Natural killer cell (primary cell): ENCODE data around the gene ZNF333. TPM values are rescaled to one million over a fixed set of nuclear protein-coding genes. Genes with fewer than 3 reads are reported as not detected.

ENCODE experiments used
- ATAC-seq, 3 donors: fragments of 150-1000 bp in 2 of 3; fragments of 200-7000 bp in 1 of 3; cut with Tn5 transposase; 1 replicate in 1 of 3; 2 replicates in 2 of 3; pipeline ENCODE4 v1.10.0; 2021; ENCODE audit warnings: mild to moderate bottlenecking in 2 of 3, moderate library complexity in 2 of 3
- DNase-seq, 2 donors: peaks; one replicate each; pipeline versions ENCODE4 v3.0.0 to v3.0.0-alpha.2; 2013 to 2021; ENCODE audit warnings: mixed read lengths in 1 of 2
- H3K27ac ChIP-seq: one replicate; pipeline ENCODE4 v1.5.1; 2013; ENCODE audit warnings: mild to moderate bottlenecking, low read length
- H3K27me3 ChIP-seq: one replicate; pipeline ENCODE4 v1.6.1; 2013; ENCODE audit warnings: low read length; ENCODE audit not compliant: control insufficient read depth, insufficient read depth
- H3K36me3 ChIP-seq: one replicate; pipeline ENCODE4 v1.6.1; 2013; ENCODE audit warnings: low read length; ENCODE audit not compliant: control insufficient read depth, insufficient read depth
- H3K4me1 ChIP-seq: one replicate; pipeline ENCODE4 v1.6.1; 2013; ENCODE audit warnings: low read length; ENCODE audit not compliant: control insufficient read depth, insufficient read depth
- H3K4me3 ChIP-seq: one replicate; pipeline ENCODE4 v1.5.1; 2013; ENCODE audit warnings: low read length
- H3K9me3 ChIP-seq: one replicate; pipeline ENCODE4 v1.6.1; 2013; ENCODE audit warnings: low read length; ENCODE audit not compliant: control insufficient read depth, insufficient read depth
- H3K27ac Mint-ChIP-seq, 2 donors: one replicate each; pipeline ENCODE4 v1.8.0; 2022; ENCODE audit warnings: mild to moderate bottlenecking in 2 of 2, mixed read lengths in 2 of 2, moderate library complexity in 1 of 2
- H3K27me3 Mint-ChIP-seq, 2 donors: one replicate each; pipeline ENCODE4 v1.8.0; 2022; ENCODE audit warnings: low read depth in 2 of 2, mixed read lengths in 2 of 2
- H3K36me3 Mint-ChIP-seq: one replicate; pipeline ENCODE4 v1.8.0; 2022; ENCODE audit warnings: mixed read lengths
- H3K4me1 Mint-ChIP-seq, 2 donors: one replicate each; pipeline ENCODE4 v1.8.0; 2022; ENCODE audit warnings: mixed read lengths in 2 of 2
- H3K4me3 Mint-ChIP-seq: one replicate; pipeline ENCODE4 v1.8.0; 2022; ENCODE audit warnings: mild to moderate bottlenecking, moderate library complexity, mixed read lengths
- H3K9me3 Mint-ChIP-seq, 2 donors: one replicate each; pipeline ENCODE4 v1.8.0; 2022; ENCODE audit warnings: mixed read lengths in 2 of 2
- CTCF ChIP-seq: fragments of 200-600 bp; IDR thresholded peaks from one replicate; pipeline ENCODE4 v1.8.0; 2022; ENCODE audit warnings: antibody characterized with exemption
- WGBS: methylation state at CpG from one replicate; pipeline ENCODE4 v1.1.7; 2013; ENCODE audit warnings: missing lambda C conversion rate; ENCODE audit not compliant: insufficient coverage; 5-methylcytosine and 5-hydroxymethylcytosine counted together
- intact Hi-C: fragments of 100-400 bp; cut with micrococcal nuclease; formaldehyde crosslinking; loops from one replicate; pipeline ENCODE4 v1.14.2; 2022
- total RNA-seq, 4 donors: library from RNA; stranded (reverse); fragments of 120-200 nt in 1 of 4; gene quantifications; one replicate each; pipeline versions ENCODE4 v1.2.3 to v1.2.4, GENCODE V29; 2013 to 2022

The ZNF333 gene
- total RNA-seq, 3 donors from 2014 or later (not counting 1 experiment from before 2014, with no cell fraction given), result 25.9 to 37.9 (median 31.6) TPM

- intact Hi-C loops, result no loop called here
- Mint-ChIP-seq H3K27ac (no peak overlapping the region), H3K4me1 (no peaks in the 10 kb centered on the region), H3K27me3 (peaks cover 0 to 7% of the 10 kb centered on the region in 2 donors), H3K36me3 (no peaks in the 10 kb centered on the region), H3K9me3 (no peaks in the 10 kb centered on the region), H3K4me3 (no peak overlapping the region)
- Histone ChIP-seq H3K4me1 (no peaks in the 10 kb centered on the region), H3K27ac (no peak overlapping the region), H3K4me3 (no peak overlapping the region), H3K9me3 (no peaks in the 10 kb centered on the region), H3K36me3 (no peaks in the 10 kb centered on the region), H3K27me3 (no peaks in the 10 kb centered on the region)
- ATAC-seq (no peak), DNase-seq (no peak)
- TF ChIP-seq CTCF, result no peak
- 65% methylated on average over 2 of the region's 2 CpGs for WGBS
Observed at GRCh38 chr19:14767466-14767971, 77.7 kb downstream of the ZNF333 start.

DNA sequence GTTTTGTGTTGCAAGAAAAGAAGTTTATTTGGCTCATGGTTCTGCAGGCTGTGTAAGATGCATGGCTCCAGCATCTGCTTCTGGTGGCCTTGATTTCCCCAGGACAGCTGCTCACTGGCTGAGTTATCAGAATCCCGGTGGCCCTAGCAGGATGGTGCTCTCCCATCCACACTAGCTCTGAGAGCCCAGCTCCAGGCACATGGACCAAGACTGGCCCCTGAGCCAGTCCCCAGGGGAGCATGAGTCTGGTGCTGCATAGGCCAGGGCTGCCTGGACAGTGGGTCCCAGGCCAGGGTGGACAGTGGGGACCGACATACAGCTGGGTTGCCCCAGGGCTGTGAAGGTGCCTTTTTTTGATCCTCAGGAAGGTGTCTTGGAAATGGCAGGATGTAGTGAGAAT lies 78.2 kb downstream of the ZNF333 start:
- DNase-seq (no peak), ATAC-seq (no peak)
- Histone ChIP-seq H3K9me3 (no peaks in the 10 kb centered on the region), H3K4me1 (no peaks in the 10 kb centered on the region), H3K27ac (no peak overlapping the region), H3K36me3 (no peaks in the 10 kb centered on the region), H3K4me3 (no peak overlapping the region), H3K27me3 (no peaks in the 10 kb centered on the region)
- Mint-ChIP-seq H3K4me1 (no peaks in the 10 kb centered on the region), H3K27ac (no peak overlapping the region), H3K9me3 (no peaks in the 10 kb centered on the region), H3K4me3 (no peak overlapping the region), H3K36me3 (no peaks in the 10 kb centered on the region), H3K27me3 (peaks cover 0 to 7% of the 10 kb centered on the region in 2 donors)
- 84% methylated on average over 2 of the region's 2 CpGs for WGBS
- intact Hi-C loops, result no loop called here
- no peak for TF ChIP-seq CTCF

DNA sequence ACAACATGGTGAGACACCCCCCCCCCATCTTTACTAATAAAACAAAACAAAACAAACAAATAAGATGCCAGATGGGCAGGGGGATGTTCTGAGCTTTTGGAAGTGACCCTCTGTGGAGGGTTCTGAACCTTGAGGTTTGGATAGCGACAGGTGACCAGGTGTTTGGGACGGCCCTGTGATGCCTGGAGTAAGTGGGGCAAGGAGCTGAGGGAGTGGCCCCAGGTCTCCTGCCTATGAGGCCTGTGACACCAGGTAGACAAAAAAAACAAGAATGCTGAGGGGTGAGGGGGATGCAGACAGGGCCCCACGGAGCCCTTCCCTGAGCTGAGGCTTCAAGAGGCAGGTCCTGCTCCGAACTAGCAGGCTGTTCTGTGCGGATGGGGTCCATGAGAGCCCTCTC lies 79.4 kb downstream of the ZNF333 start:
- no peaks in the 10 kb centered on the region for H3K27me3 ChIP-seq
- DNase-seq (no peak), ATAC-seq (no peak)
- Mint-ChIP-seq H3K27me3 (peaks cover 2 to 6% of the 10 kb centered on the region in 2 donors), H3K27ac (no peak overlapping the region), H3K4me1 (peaks cover 0 to 7% of the 10 kb centered on the region in 2 donors), H3K36me3 (no peaks in the 10 kb centered on the region), H3K4me3 (no peak overlapping the region), H3K9me3 (no peaks in the 10 kb centered on the region)
- H3K4me1 ChIP-seq, result no peaks in the 10 kb centered on the region
- H3K9me3 ChIP-seq, result no peaks in the 10 kb centered on the region
- H3K36me3 ChIP-seq, result no peaks in the 10 kb centered on the region
- no peak overlapping the region for H3K4me3 ChIP-seq
- H3K27ac ChIP-seq, result no peak overlapping the region
- TF ChIP-seq CTCF, result no peak
- WGBS, result 79% methylated on average over 5 of the region's 5 CpGs
- intact Hi-C loops, result no loop called here

DNA sequence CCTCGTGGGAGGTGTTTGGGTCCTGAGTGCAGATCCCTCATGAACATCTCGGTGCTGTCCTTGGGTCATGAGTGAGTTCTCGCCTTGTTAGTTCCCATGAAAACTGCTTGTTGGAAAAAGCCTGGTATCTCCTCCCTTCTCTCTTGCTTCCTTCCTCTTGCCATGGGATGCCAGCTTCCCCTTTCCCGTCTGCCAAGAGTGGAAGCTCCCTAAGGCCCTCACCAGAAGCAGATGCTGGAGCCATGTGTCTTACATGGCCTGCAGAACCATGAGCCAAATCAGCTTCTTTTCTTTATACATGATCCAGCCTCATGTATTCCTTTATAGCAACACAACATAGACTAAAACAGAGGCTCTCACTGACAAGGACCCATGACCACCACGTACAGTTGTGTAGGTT lies 80.3 kb downstream of the ZNF333 start:
- Mint-ChIP-seq H3K27me3 (peaks cover 0 to 6% of the 10 kb centered on the region in 2 donors), H3K4me3 (no peak overlapping the region), H3K27ac (no peak overlapping the region), H3K36me3 (no peaks in the 10 kb centered on the region), H3K4me1 (peaks cover 0 to 7% of the 10 kb centered on the region in 2 donors), H3K9me3 (no peaks in the 10 kb centered on the region)
- Histone ChIP-seq H3K36me3 (no peaks in the 10 kb centered on the region), H3K27me3 (no peaks in the 10 kb centered on the region), H3K27ac (no peak overlapping the region), H3K4me1 (peaks cover 2% of the 10 kb centered on the region), H3K9me3 (no peaks in the 10 kb centered on the region), H3K4me3 (no peak overlapping the region)
- ATAC-seq, result no peak
- TF ChIP-seq CTCF, result no peak
- DNase-seq, result no peak
- 92% methylated on average over 5 of the region's 5 CpGs for WGBS
- intact Hi-C loops, result no loop called here
